Activated CD4-positive, CD25-positive, alpha-beta regulatory T cell (primary cell): ENCODE results near the gene BOC.
A peak's percentile ranks its signal among the peaks of the same experiment; 100 is the strongest.

ENCODE experiments used
- DNase-seq, 4 experiments: peaks; one replicate each; lab custom pipeline; 2025; lab: John Stamatoyannopoulos, UW

BOC gene

GRCh38 chr3:113287803-113288648 lies 76.7 kb downstream of the BOC start:
- DNase-seq = peak in 2 of 4 experiments; percentile 14 to 25

- DNase-seq = no peak
Observed at GRCh38 chr3:113288881-113289280, 77.5 kb downstream of the BOC start.

- DNase-seq = no peak
Observed at GRCh38 chr3:113291572-113291971, 80.2 kb downstream of the BOC start.

- DNase-seq = no peak
Observed at GRCh38 chr3:113292933-113293332, 81.6 kb downstream of the BOC start.

GRCh38 chr3:113293348-113293747 lies 82.0 kb downstream of the BOC start:
- no peak for DNase-seq

GRCh38 chr3:113295463-113295862 lies 84.1 kb downstream of the BOC start:
- DNase-seq = no peak

GRCh38 chr3:113297287-113297686 lies 85.9 kb downstream of the BOC start:
- DNase-seq = no peak

- DNase-seq = no peak
Observed at GRCh38 chr3:113297841-113298240, 86.5 kb downstream of the BOC start.

- DNase-seq = no peak
Observed at GRCh38 chr3:113300596-113300995, 89.2 kb downstream of the BOC start.

GRCh38 chr3:113304102-113304501 lies 92.7 kb downstream of the BOC start:
- DNase-seq = no peak

- no peak for DNase-seq
Observed at GRCh38 chr3:113304856-113305540, 93.6 kb downstream of the BOC start.

- DNase-seq = no peak
Observed at GRCh38 chr3:113310960-113311359, 99.6 kb downstream of the BOC start.

GRCh38 chr3:113312416-113312815 lies 101.1 kb downstream of the BOC start:
- DNase-seq = no peak

GRCh38 chr3:113314923-113315322 lies 103.6 kb downstream of the BOC start:
- DNase-seq = no peak

- no peak for DNase-seq
Observed at GRCh38 chr3:113329757-113330156, 118.4 kb downstream of the BOC start.

- DNase-seq = no peak
Observed at GRCh38 chr3:113330742-113331141, 119.4 kb downstream of the BOC start.

GRCh38 chr3:113331187-113331586 lies 119.8 kb downstream of the BOC start:
- no peak for DNase-seq
